GM12874 (cell line): Measurements from ENCODE around the gene DNAJC19.

Source experiments
- CTCF ChIP-seq: IDR thresholded peaks from 2 replicates; pipeline ENCODE4 v1.5.1; 2011; ENCODE audit warnings: low read depth, mild to moderate bottlenecking, control low read depth, low read length, moderate library complexity; ENCODE audit not compliant: insufficient read depth

DNAJC19 gene

GRCh38 chr3:180989291-180990163 lies at the start of gene DNAJC19:
DNAJC19 (minus strand) TSS chr3:180989736; CDS start chr3:180989602, 134 bp downstream.
- no peak for TF ChIP-seq CTCF

DNA sequence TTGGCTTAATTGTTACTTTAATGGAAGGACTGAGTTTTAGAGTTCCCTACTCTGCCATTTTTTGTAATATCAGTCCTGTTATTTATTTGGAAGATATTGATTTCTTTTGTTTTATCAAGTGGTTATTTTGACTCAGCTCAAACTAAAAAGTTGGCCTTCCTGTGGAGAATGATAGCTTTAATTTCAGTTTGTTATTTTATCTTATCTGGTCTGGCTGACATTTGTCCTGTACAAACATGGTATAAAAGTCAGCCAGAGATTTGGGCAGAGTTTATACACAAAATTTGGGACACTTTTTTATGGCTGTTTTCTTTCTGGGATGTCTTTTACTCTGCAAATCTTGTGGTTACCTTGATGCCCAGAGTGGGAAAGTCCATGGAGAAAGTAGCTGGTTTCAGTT lies 41.4 kb upstream of the DNAJC19 start:
- TF ChIP-seq CTCF: no peak

DNA sequence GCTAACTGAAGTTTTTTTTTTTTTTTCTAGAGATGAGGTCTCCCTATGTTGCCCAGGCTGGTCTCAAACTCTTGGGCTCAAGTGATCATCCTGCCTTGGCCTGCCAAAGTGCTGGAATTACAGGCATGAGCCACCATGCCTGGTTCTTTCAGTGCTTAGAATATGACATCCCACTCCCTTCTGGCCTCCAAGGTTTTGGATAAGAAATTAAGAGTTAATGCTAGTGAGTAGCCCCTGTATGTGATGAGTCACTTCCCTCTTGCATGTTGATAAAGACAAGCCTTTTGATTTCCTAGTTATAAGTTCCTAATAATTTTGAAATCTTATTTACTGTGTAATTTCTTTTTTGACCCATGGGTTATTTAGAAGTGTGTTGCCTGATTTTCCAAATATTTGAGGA lies 35.7 kb upstream of the DNAJC19 start:
- no peak for TF ChIP-seq CTCF

- no peak for TF ChIP-seq CTCF
Observed at GRCh38 chr3:181017690-181018089, 28.2 kb upstream of the DNAJC19 start.

GRCh38 chr3:181009225-181009624 lies 19.7 kb upstream of the DNAJC19 start:
- no peak for TF ChIP-seq CTCF

- no peak for TF ChIP-seq CTCF
Observed at GRCh38 chr3:181008796-181009195, 19.3 kb upstream of the DNAJC19 start.

- TF ChIP-seq CTCF: no peak
Observed at GRCh38 chr3:181007262-181007661, 17.7 kb upstream of the DNAJC19 start.
